Panc1 (cell line): ENCODE measurements around the gene PRPS1. TPM values are rescaled to one million over a fixed set of nuclear protein-coding genes. Genes with fewer than 3 reads are reported as not detected.

ENCODE experiments used
- ATAC-seq: fragments of 200-7000 bp; cut with Tn5 transposase; 2 replicates; pipeline ENCODE4 v1.9.1; 2020; ENCODE audit warnings: mild to moderate bottlenecking, moderate library complexity
- BruUV-seq: library from RNA; stranded (reverse); fragments of 400-500 nt; replicated peaks from 2 replicates; lab custom pipeline; 2021; lab: Mats Ljungman, UMichigan
- CTCF ChIA-PET: fragments of 300-600 bp; sonication (Branson Sonifier 250); formaldehyde crosslinking; loops from one replicate; lab custom pipeline; 2022; ENCODE audit warnings: antibody characterized with exemption; lab: Charles Lee
- POLR2A ChIA-PET: fragments of 300-600 bp; sonication (Branson Sonifier 250); formaldehyde crosslinking; loops from one replicate; lab custom pipeline; 2022; ENCODE audit warnings: antibody characterized with exemption; lab: Charles Lee
- DNase-seq: peaks from one replicate; pipeline ENCODE4 v3.0.0-alpha.2; 2010; ENCODE audit warnings: low read depth, low spot score
- H3K27ac ChIP-seq: 2 replicates; pipeline ENCODE4 v1.5.1; 2011; ENCODE audit warnings: mild to moderate bottlenecking, low read length, inconsistent platforms
- H3K27me3 ChIP-seq: fragments of 200-500 bp; sonication (Bioruptor generic); 2 replicates; pipeline ENCODE4 v1.6.0; 2014; ENCODE audit warnings: low read length, inconsistent platforms; ENCODE audit not compliant: control insufficient read depth, insufficient read depth
- H3K36me3 ChIP-seq: fragments of 200-500 bp; sonication (Bioruptor generic); 2 replicates; pipeline ENCODE4 v1.5.1; 2014; ENCODE audit warnings: inconsistent platforms, mild to moderate bottlenecking, low read length, moderate library complexity; ENCODE audit not compliant: control insufficient read depth, insufficient read depth
- H3K4me1 ChIP-seq: 2 replicates; pipeline ENCODE4 v1.5.1; 2011; ENCODE audit warnings: inconsistent platforms, mild to moderate bottlenecking, low read length, moderate library complexity; ENCODE audit not compliant: control insufficient read depth, insufficient read depth
- H3K4me3 ChIP-seq, 2 experiments: 2 replicates each; pipeline ENCODE4 v1.5.1; 2011 to 2012; ENCODE audit warnings: low read depth in 2 of 2, low read length in 2 of 2, mild to moderate bottlenecking in 2 of 2, inconsistent platforms in 1 of 2, moderate library complexity in 1 of 2
- H3K9me3 ChIP-seq: fragments of 200-500 bp; sonication (Bioruptor generic); 2 replicates; pipeline ENCODE4 v1.5.1; 2014; ENCODE audit warnings: low read depth, mild to moderate bottlenecking, inconsistent platforms, low read length, moderate library complexity; ENCODE audit not compliant: control insufficient read depth, insufficient read depth
- CTCF ChIP-seq: fragments of 450-650 bp; IDR thresholded peaks from 2 replicates; pipeline ENCODE4 v1.5.1; 2017; ENCODE audit warnings: mild to moderate bottlenecking
- POLR2AphosphoS5 ChIP-seq: IDR thresholded peaks from 2 replicates; pipeline ENCODE4 v1.6.1; 2012; ENCODE audit warnings: mild to moderate bottlenecking, low read depth, low read length, moderate library complexity
- REST ChIP-seq, 2 experiments: IDR thresholded peaks; 2 replicates each; pipeline ENCODE4 v1.6.1; 2011 to 2012; ENCODE audit warnings: low read depth in 2 of 2, control low read depth in 1 of 2, low read length in 1 of 2, mild to moderate bottlenecking in 1 of 2, moderate library complexity in 1 of 2; ENCODE audit not compliant: insufficient read depth in 1 of 2
- SIN3A ChIP-seq: IDR thresholded peaks from 2 replicates; pipeline ENCODE4 v1.6.1; 2012; ENCODE audit warnings: low read depth, mild to moderate bottlenecking, low read length, moderate library complexity, borderline replicate concordance; ENCODE audit not compliant: insufficient read depth
- TCF7L2 ChIP-seq: IDR thresholded peaks from 2 replicates; pipeline ENCODE4 v1.6.1; 2011; ENCODE audit warnings: mild to moderate bottlenecking, low read depth, low read length, inconsistent platforms
- in situ Hi-C: cut with HindIII; loops from 2 replicates; pipeline ENCODE4 v1.10.0; 2016; ENCODE audit warnings: low sequenced_read_pairs, low pct_unique_long_range_greater_than_20kb
- intact Hi-C: fragments of 100-400 bp; cut with micrococcal nuclease; formaldehyde crosslinking; loops from one replicate; pipeline ENCODE4 v1.10.0; 2022; ENCODE audit not compliant: unreplicated experiment
- total RNA-seq: library from RNA; stranded (reverse); gene quantifications from one replicate; pipeline ENCODE4 v1.2.1, GENCODE V29; 2021; ENCODE audit not compliant: unreplicated experiment

The PRPS1 gene
- total RNA-seq, 1 experiment from 2014 or later, result 152 TPM

DNA sequence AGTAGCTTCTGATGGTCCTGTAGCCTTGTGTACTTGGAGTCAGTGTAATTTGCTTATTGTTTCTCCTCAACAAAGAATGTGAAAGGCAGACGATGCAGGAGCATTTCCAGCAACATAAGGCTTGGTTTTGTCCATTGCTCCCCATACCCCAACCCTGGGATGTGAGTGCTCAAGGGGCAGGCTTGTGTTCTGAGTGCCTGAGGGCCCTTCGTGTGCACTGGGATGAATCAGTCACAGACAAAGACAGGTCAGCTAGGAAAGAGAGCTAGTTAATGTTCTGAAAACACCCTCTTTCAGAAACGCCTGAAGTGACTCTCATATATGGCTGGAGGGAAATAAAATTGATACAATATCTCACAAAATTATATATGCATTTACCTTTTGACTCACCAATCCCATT, 59.1 kb downstream of the PRPS1 start:
- Histone ChIP-seq H3K27ac (no peak overlapping the region), H3K4me1 (no peaks in the 10 kb centered on the region), H3K4me3 (no peak overlapping the region), H3K27me3 (peaks cover 2% of the 10 kb centered on the region; the same call in 1 of the 2 replicates), H3K36me3 (no peaks in the 10 kb centered on the region), H3K9me3 (no peaks in the 10 kb centered on the region)
- no peak for TF ChIP-seq CTCF
- TF ChIP-seq TCF7L2, result no peak
- TF ChIP-seq SIN3A, result no peak
- no peak for TF ChIP-seq POLR2AphosphoS5
- TF ChIP-seq REST (IDR thresholded peaks at IDR 0.05; ENCODE audit: insufficient read depth in 1 of 2, low read depth in 2 of 2, low read length in 1 of 2), result no peak
- ATAC-seq, result no peak
- no TSS peak for BruUV-seq
- ChIA-PET POLR2A (no interaction called here), CTCF (no interaction called here)
- in situ Hi-C loops, result no loop called here
- DNase-seq, result no peak
- intact Hi-C loops, result no loop called here

- peaks cover 2% of the 10 kb centered on the region; the same call in 1 of the 2 replicates for H3K27me3 ChIP-seq
- no peaks in the 10 kb centered on the region for H3K36me3 ChIP-seq
- no TSS peak for BruUV-seq
- no peak for TF ChIP-seq SIN3A
- no peak for TF ChIP-seq REST (IDR thresholded peaks at IDR 0.05; ENCODE audit: insufficient read depth in 1 of 2, low read depth in 2 of 2, low read length in 1 of 2)
- TF ChIP-seq POLR2AphosphoS5, result no peak
- no peak for TF ChIP-seq CTCF
- no peak for TF ChIP-seq TCF7L2
- no peak overlapping the region for H3K4me3 ChIP-seq
- H3K27ac ChIP-seq, result no peak overlapping the region
- intact Hi-C loops, result no loop called here
- ChIA-PET POLR2A (no interaction called here), CTCF (no interaction called here)
- in situ Hi-C loops, result no loop called here
- H3K4me1 ChIP-seq, result no peaks in the 10 kb centered on the region
- DNase-seq (no peak), ATAC-seq (no peak)
- no peaks in the 10 kb centered on the region for H3K9me3 ChIP-seq
Observed at GRCh38 chrX:107691024-107691448, 62.7 kb downstream of the PRPS1 start.
